ENCODE measurements around the gene CHD8. TPM values are rescaled to one million over a fixed set of nuclear protein-coding genes. Genes with fewer than 3 reads are reported as not detected.
A peak's percentile ranks its signal among the peaks of the same experiment; 100 is the strongest.
"Not testable (repeated sequence)": the region's sequence is repeated elsewhere in the genome, so short reads cannot be mapped to it uniquely, and the experiment has no call there.

Gene CHD8
- total RNA-seq, 1 donor from 2014 or later, result 46.8 TPM

DNA sequence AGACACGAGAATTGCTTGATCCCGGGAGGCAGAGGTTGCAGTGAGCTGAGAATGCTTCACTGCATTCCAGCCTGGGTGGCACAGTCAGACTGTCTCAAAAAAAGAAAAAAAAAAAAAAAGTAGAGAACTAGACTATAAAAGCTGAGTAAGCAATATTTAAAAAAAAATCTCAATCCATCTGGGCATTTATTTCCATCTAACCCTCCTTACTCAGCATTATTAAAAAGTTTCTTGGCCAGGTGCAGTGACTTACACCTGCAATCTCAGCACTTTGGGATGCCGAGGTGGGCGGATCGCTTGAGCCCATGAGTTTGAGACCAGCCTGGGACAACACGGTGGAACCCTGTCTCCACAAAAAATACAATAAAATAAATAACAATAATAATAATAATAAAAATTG, 76.6 kb downstream of the CHD8 start:
- no peak for DNase-seq (ENCODE audit: low read depth in 2 of 2)

DNA sequence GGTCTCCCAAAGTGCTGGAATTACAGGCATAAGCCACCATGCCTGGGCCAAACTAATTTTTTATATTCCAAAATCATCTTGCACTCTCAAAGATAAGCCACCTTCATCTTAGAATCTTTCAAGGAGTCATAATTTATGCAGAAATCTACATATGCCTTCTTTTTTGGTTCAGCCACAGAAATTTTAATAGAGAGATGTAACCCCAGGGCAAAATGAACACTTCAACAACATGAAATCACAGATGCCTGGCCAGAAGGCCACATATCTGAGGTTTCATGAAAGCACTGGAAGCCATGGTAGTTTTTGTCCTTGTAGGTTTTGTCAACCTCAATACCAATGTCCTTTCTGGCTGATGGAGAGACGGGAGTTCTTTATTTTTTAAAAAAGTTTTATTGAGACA, 81.9 kb downstream of the CHD8 start:
- DNase-seq (ENCODE audit: low read depth in 2 of 2), result no peak

DNA sequence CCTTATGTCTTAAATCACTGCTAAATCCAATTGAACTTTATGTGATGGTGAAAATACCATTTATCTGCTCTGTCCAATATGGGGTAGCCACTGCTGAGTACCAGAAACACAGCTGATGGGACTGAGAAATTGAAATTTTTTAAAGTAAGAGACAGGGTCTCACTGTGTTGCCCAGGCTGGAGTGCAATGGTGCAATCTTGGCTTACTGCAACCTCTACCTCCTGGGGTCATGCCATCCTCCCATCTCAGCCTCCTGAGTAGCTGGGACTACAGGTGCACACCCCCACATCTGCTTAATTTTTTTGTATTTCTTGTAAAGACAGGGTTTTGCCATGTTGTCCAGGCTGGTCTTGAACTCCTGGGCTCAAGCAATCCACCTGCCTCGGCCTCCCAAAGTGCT, 83.1 kb downstream of the CHD8 start:
- DNase-seq (ENCODE audit: low read depth in 2 of 2), result not testable (repeated sequence)

DNA sequence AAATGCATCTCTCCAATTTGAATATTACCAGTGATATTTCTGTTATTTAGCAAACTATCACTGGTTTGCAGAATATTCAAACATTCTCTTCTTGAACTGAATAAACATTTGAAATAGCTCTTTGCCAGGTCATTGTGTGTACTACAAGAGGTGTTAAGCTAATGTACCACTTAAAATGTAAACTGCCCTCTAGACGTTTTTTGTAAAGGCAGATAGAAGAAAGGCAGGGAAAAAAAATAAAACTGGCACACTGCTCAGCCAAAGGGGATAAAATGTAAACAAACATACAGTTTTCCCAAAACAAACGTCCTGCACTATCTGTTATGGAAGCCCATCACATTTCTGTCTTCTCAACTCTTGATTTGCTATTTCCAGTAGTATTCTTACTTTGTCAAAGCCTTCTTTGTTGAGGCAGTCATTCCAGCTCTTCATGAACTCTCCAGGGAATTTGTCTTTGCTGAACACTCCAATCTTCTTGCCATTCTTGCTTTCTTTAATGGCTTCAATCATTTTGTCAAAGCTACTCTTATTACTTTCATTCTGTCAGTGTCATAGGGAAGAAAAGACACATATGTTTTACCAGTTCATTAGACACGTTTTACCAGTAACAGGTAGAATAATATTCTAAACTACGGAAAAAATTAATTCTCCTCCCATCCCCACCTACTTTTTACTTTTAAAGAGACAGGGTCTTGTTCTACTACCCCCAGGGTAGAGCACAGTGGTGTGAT, 85.8 kb downstream of the CHD8 start:
- no peak for DNase-seq (ENCODE audit: low read depth in 2 of 2)

DNA sequence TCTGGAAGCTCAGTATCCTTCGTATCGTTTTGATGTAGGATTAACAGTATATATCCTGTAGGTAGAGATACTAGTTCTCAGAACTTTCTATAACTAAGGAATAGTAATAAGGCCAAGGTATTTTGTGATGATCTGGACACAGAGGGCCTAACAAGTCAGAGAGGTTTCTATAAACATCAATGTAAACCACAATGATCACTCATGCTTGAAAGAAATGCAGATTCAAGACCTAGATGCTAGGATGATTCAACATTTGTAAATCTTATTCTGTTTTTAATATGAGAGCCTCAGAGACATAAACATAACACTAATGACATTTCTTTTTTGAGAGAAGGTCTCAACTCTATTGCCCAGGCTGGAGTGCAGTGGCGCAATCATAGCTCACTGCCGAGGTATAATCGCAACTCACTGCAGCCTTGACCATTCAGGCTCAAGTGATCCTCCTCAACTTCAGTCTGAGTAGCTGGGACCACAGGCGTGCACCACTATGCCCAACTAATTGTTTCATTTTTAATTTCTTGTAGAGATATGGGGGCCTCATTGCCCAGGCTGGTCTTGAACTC, 88.3 kb downstream of the CHD8 start:
- DNase-seq (ENCODE audit: low read depth in 2 of 2), result no peak

DNA sequence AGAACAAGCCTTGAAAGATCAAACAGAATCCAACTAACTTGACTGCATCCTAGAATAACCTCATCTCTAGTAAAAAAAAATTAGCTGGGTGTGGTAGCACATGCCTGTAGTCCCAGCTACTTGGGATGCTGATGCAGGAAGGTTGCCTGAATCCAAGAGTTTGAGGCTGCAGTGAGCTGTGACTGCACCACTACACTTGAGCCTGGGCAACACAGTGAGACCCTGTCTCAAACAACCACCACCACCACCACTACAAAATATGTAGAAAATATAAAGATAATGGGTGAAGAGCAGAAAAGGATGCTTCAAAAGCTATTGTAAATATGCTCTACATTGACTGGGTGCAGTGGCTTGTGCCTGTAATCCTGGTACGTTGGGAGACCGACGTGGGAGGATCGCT, 99.4 kb downstream of the CHD8 start:
- no peak for DNase-seq (ENCODE audit: low read depth in 2 of 2)

DNA sequence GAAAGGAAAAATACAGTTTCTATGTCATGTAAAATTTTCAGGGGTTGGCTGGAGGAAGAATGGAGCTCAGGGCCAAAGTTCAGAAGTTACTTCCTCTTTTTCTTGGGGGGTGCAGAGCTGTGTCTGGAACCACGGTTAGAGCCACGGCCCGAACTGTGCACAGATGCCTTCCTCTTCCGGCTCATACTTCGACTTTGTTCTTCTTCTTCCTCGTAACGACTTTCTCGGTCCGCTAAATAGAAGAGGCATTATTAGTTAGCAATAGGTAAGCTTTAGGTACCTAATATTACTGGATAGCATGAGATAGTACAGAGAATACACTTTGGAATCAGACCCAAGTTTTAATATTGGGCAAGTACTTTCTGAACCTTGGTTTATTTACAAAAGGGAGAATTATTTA, 103.3 kb downstream of the CHD8 start:
- DNase-seq (ENCODE audit: low read depth in 2 of 2), result no peak

DNA sequence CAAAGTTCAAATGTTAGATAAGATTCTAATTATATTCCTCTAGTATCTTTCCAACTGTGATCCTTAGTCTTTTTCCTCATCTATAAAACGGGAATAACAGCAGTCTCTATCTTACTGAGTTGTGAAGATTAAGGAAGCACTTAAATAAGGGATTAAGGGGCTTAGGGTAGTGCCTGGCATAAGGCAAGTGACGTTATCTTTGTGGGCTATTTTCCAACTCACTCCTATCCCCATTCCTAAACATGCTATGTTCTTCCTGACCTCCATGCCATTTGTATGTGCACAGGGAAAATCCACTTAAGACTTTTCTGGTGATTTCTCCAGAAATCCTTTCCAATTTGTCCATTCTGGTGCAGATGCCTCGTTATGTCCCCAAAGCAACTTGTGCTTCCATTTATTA, 105.4 kb downstream of the CHD8 start:
- no peak for DNase-seq (ENCODE audit: low read depth in 2 of 2)

DNA sequence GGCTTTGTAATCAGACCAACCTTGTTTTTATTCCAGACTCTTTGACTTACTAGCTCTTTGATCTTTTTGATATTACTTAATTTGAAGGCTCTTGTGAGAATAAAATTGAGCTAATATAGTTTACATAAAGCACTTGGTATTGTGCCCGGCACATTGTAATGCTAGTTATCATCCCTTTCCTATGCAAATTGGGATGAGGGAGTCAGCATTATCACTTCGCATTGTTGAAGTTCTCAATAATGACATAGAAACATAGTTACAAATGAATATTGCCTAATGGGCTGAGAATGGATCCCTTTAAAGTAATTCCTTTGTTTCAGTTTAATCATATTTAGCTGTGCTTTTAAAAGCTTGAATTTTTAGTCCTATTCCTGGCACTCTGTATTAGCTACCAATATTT, 108.7 kb downstream of the CHD8 start:
- DNase-seq (ENCODE audit: low read depth in 2 of 2), result no peak

DNA sequence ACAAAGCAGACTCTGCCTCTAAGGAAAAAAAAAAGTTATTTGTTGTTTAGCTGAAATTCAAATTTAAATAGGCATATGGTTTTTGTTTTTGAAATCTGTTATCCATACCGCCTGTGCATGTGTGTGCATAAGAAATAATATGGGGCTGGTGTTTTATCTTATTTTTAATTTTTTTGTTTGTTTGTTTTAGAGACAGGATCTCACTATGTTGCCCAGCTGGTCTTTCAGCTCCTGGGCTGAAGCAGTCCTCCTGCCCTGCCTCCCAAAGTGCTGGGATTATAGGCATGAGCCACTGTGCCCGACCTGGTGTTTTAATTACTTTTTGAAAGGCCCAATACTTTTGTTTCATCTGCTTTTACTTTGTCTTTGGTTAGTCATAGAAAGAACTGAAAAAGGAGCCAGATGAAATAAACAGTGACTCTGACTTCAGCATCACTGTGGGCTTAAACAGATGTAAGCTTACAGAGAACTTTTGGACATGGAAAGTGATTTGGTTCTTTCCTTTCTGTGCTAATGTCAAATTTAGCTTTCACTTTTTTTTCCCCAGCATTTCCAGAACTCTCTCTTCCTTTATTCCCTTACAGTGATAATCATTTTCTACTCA, 109.3 kb downstream of the CHD8 start:
- no peak for DNase-seq (ENCODE audit: low read depth in 2 of 2)

DNA sequence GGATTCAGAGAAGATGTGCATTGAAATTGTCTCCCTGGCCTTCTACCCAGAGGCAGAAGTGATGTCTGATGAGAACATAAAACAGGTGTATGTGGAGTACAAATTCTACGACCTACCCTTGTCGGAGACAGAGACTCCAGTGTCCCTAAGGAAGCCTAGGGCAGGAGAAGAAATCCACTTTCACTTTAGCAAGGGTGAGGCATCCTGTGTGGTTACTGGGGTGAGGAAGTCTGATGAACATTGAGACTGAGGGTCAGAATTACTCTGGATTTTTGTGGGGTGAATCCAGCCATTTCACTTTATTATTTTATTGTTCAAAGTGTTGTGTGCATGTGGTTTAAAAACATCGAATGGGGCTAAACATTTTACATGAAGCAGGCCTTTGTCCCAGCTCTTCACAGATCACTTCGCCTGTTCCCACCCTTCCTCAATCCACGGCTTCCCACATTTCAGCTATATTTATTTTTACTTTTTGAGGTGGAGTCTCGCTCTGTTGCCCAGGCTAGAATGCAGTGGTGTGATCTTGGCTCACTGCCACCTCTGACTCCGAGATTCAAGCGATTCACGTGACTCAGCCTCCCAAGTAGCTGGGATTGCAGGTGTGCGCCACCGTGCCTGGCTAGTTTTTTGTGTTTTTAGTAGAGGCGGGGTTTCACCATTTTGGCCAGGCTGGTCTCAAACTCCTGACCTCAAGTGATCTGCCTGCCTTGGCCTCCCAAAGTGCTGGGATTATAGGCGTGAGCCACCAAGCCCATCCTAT, 112.7 kb downstream of the CHD8 start:
- DNase-seq (ENCODE audit: low read depth in 2 of 2), result peak in 1 of 2 donors; percentile 2

Other genes with a start within 250 kb of the CHD8 start
- 570 and 584 TPM in 2 replicates for gene HNRNPC, start 186.7 kb downstream of the CHD8 start, total RNA-seq
- gene RPGRIP1, start 176.0 kb downstream of the CHD8 start, total RNA-seq, result 0.20 and 0.22 TPM in 2 replicates
- gene SUPT16H, start 72.1 kb downstream of the CHD8 start, total RNA-seq, result 50.4 and 51.4 TPM in 2 replicates
- 18.1 and 31.7 TPM in 2 replicates for gene RAB2B, start 20.8 kb upstream of the CHD8 start, total RNA-seq
- gene TOX4, start 21.1 kb upstream of the CHD8 start, total RNA-seq, result 15.9 and 19.2 TPM in 2 replicates
- 34.4 and 66.9 TPM in 2 replicates for gene METTL3, start 55.2 kb upstream of the CHD8 start, total RNA-seq
- 0.44 and 0.60 TPM in 2 replicates for gene SALL2, start 70.2 kb upstream of the CHD8 start, total RNA-seq
- not detected in 2 replicates for gene OR10G3, start 124.0 kb upstream of the CHD8 start, total RNA-seq
- not detected in 2 replicates for gene OR10G2, start 178.8 kb upstream of the CHD8 start, total RNA-seq
- gene OR4E2, start 197.7 kb upstream of the CHD8 start, total RNA-seq, result not detected in 2 replicates
- gene OR4E1, start 217.7 kb upstream of the CHD8 start, total RNA-seq, result not detected in 2 replicates